Measurements from ENCODE around the gene CACNA1E. TPM values are rescaled to one million over a fixed set of nuclear protein-coding genes. Genes with fewer than 3 reads are reported as not detected.

Gene CACNA1E
- total and polyA plus RNA-seq, 2 donors (not counting 1 experiment from before 2014, with no cell fraction given), result 0.37 to 0.40 TPM

DNA sequence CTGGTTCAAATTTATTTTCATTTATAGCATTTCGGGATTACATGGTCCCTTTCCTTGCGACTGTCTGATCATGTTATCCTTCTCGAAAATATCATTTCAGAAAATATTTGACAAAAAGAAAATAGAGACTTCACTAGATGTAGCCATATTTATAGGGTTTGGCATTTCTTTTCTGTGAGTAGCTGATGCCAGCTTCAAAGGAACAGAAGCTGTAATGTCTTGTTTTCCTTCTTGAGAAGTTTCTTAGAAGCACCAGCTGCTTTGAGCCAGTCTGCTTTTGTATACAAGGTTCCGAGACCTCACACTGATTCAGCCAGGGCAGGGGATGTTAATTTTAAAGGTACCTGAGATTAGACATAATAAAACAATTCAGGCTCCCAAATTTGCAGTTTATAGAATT, 329.9 kb downstream of the CACNA1E start:
- no peak for ATAC-seq (ENCODE audit: low read depth)
- WGBS (ENCODE audit: insufficient coverage), result no CpG with 5 or more reads among the region's 4 CpGs

DNA sequence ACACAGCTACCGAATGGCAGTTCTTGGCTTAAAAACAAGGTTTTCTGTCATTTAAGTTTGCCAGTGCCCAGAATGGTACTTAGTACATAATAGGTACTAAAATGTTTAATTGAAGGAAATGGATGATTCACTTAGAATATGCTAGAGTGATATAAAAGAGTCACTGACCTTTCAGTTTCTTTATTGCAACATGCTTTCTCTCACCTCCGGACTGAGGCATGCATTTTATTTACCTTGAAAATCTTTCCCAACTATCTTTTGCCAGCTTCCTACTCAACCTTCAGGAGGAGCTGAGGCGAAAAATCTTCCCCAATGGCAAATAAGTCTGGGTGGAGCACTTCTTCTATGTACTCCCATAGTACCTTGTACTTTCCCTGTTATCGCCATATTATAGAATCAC, 333.3 kb downstream of the CACNA1E start:
- no peak for TF ChIP-seq EZH2 (IDR thresholded peaks at IDR 0.05; ENCODE audit: borderline replicate concordance, insufficient read depth, low read depth, low read length, poor library complexity, severe bottlenecking)
- TF ChIP-seq, protein P1, sequence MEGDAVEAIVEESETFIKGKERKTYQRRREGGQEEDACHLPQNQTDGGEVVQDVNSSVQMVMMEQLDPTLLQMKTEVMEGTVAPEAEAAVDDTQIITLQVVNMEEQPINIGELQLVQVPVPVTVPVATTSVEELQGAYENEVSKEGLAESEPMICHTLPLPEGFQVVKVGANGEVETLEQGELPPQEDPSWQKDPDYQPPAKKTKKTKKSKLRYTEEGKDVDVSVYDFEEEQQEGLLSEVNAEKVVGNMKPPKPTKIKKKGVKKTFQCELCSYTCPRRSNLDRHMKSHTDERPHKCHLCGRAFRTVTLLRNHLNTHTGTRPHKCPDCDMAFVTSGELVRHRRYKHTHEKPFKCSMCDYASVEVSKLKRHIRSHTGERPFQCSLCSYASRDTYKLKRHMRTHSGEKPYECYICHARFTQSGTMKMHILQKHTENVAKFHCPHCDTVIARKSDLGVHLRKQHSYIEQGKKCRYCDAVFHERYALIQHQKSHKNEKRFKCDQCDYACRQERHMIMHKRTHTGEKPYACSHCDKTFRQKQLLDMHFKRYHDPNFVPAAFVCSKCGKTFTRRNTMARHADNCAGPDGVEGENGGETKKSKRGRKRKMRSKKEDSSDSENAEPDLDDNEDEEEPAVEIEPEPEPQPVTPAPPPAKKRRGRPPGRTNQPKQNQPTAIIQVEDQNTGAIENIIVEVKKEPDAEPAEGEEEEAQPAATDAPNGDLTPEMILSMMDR (IDR thresholded peaks at IDR 0.05), result no peak
- no peaks in the 10 kb centered on the region for H3K4me1 ChIP-seq (ENCODE audit: control insufficient read depth in 2 of 2, insufficient read depth in 2 of 2, low read length in 2 of 2)
- no peaks in the 10 kb centered on the region for H4K20me1 ChIP-seq (ENCODE audit: control insufficient read depth, insufficient read depth, low read length, poor library complexity, severe bottlenecking)
- no peak overlapping the region for H3K4me2 ChIP-seq (replicated peaks; ENCODE audit: low read depth, low read length, poor library complexity, severe bottlenecking)
- Mint-ChIP-seq H3K4me1 (no peaks in the 10 kb centered on the region), H3K4me3 (no peak overlapping the region), H3K9me3 (ENCODE audit: insufficient read depth) (no peaks in the 10 kb centered on the region), H3K27me3 (peaks cover 4% of the 10 kb centered on the region), H3K27ac (no peak overlapping the region)
- 80% methylated on average over 2 of the region's 4 CpGs for WGBS (ENCODE audit: insufficient coverage)
- ChIA-PET CTCF (no interaction called here), POLR2A (no interaction called here)
- H2AFZ ChIP-seq (ENCODE audit: insufficient read depth, low read depth, low read length, poor library complexity, severe bottlenecking), result no peak overlapping the region
- H3K79me2 ChIP-seq (ENCODE audit: control insufficient read depth, insufficient read depth, low read length), result no peaks in the 10 kb centered on the region
- H3K36me3 ChIP-seq (replicated peaks in 1 of 2; ENCODE audit: control extremely low read depth in 1 of 2, control insufficient read depth in 1 of 2, extremely low read depth in 1 of 2, insufficient read depth in 2 of 2, low read length in 1 of 2), result no peaks in the 10 kb centered on the region
- no peak overlapping the region for H3K27ac ChIP-seq (ENCODE audit: low read length in 2 of 2)
- no peaks in the 10 kb centered on the region for H3K9me3 ChIP-seq (ENCODE audit: control extremely low read depth in 1 of 3, control insufficient read depth in 2 of 3, insufficient read depth in 1 of 3, low read length in 2 of 3)
- no peak overlapping the region for H3K9ac ChIP-seq (ENCODE audit: low read length)
- no peak overlapping the region for H3K4me3 ChIP-seq (ENCODE audit: control extremely low read depth in 1 of 5, extremely low read depth in 1 of 5, insufficient read depth in 1 of 5, low read depth in 2 of 5, low read length in 4 of 5)
- ATAC-seq (ENCODE audit: low read depth) (no peak), DNase-seq (no peak)
- no peaks in the 10 kb centered on the region for H3K27me3 ChIP-seq (replicated peaks in 1 of 4; ENCODE audit: control extremely low read depth in 1 of 4, control insufficient read depth in 3 of 4, insufficient read depth in 4 of 4, low read length in 3 of 4)
- intact Hi-C loops (cut with micrococcal nuclease), result no loop called here

More for the DNA sequence above, 329.9 kb downstream of the CACNA1E start:
- no peaks in the 10 kb centered on the region for H3K4me1 Mint-ChIP-seq
- no peaks in the 10 kb centered on the region for H3K9me3 ChIP-seq (ENCODE audit: control extremely low read depth in 1 of 3, control insufficient read depth in 2 of 3, insufficient read depth in 1 of 3, low read length in 2 of 3)
- intact Hi-C loops (cut with micrococcal nuclease), result no loop called here
- no peaks in the 10 kb centered on the region for H3K27me3 Mint-ChIP-seq
- ChIA-PET POLR2A (no interaction called here), CTCF (no interaction called here)
- H3K36me3 ChIP-seq (replicated peaks in 1 of 2; ENCODE audit: control extremely low read depth in 1 of 2, control insufficient read depth in 1 of 2, extremely low read depth in 1 of 2, insufficient read depth in 2 of 2, low read length in 1 of 2), result no peaks in the 10 kb centered on the region
- H3K9ac ChIP-seq (ENCODE audit: low read length), result no peak overlapping the region
- no peaks in the 10 kb centered on the region for H3K79me2 ChIP-seq (ENCODE audit: control insufficient read depth, insufficient read depth, low read length)
- no peak overlapping the region for H3K4me2 ChIP-seq (replicated peaks; ENCODE audit: low read depth, low read length, poor library complexity, severe bottlenecking)
- TF ChIP-seq, protein P1 (IDR thresholded peaks at IDR 0.05), result no peak
- TF ChIP-seq EZH2 (IDR thresholded peaks at IDR 0.05; ENCODE audit: borderline replicate concordance, insufficient read depth, low read depth, low read length, poor library complexity, severe bottlenecking), result no peak
- H3K4me1 ChIP-seq (ENCODE audit: control insufficient read depth in 2 of 2, insufficient read depth in 2 of 2, low read length in 2 of 2), result no peaks in the 10 kb centered on the region
- H4K20me1 ChIP-seq (ENCODE audit: control insufficient read depth, insufficient read depth, low read length, poor library complexity, severe bottlenecking), result no peaks in the 10 kb centered on the region
- no peak for DNase-seq
- H3K27ac ChIP-seq (ENCODE audit: low read length in 2 of 2), result no peak overlapping the region
- H3K4me3 Mint-ChIP-seq, result no peak overlapping the region
- H3K9me3 Mint-ChIP-seq (ENCODE audit: insufficient read depth), result no peaks in the 10 kb centered on the region
- H2AFZ ChIP-seq (ENCODE audit: insufficient read depth, low read depth, low read length, poor library complexity, severe bottlenecking), result no peak overlapping the region
- H3K27me3 ChIP-seq (replicated peaks in 1 of 4; ENCODE audit: control extremely low read depth in 1 of 4, control insufficient read depth in 3 of 4, insufficient read depth in 4 of 4, low read length in 3 of 4), result no peaks in the 10 kb centered on the region
- no peak overlapping the region for H3K4me3 ChIP-seq (ENCODE audit: control extremely low read depth in 1 of 5, extremely low read depth in 1 of 5, insufficient read depth in 1 of 5, low read depth in 2 of 5, low read length in 4 of 5)
- H3K27ac Mint-ChIP-seq, result no peak overlapping the region
